GDM1 (cell line): ENCODE results near the gene FAF2.
"Not testable (repeated sequence)": the region's sequence is repeated elsewhere in the genome, so short reads cannot be mapped to it uniquely, and the experiment has no call there.

Experiments used
- DNase-seq: peaks from one replicate; lab custom pipeline; 2025; lab: John Stamatoyannopoulos, UW

The FAF2 gene

DNA sequence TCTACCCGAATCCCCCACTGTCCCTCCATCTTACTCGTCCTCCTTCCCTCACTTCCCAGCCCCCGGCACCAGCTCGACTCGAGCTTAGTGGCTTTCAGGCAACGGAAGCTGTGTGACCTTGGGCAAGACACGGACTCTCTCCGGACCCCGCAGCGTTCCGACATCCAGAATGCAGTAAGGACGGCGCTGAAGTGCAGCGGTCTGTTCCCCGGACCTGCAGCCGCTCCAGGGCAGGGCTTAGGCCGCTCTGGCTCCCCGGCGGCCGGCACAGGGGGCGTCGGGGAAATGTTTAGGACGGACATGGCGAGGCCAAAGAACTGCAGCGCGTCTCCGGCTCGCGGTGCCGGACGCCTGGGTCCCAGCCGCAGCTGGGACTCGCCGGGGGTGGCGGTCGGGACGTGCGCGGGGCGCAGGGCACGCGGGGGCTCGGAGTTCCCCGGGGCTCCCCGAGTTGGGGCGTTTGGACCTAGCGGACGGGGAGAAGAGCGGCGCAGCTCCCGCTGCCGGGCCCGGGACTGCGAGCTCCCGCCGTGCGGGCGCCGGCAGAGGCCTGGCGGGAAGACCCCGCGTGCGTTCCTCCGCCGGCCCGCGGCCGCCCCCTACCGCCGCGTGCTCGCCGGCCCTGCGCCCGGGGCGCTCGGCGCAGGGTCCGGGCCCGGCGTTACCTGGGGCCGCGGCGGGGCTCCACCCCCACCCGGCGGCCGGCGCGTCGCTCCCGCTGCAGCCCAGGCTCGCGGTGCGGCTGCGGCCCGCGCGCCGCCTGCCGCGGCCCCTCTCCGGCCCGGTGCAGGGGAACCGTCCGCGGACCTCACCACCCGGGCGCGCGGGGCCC lies 94.6 kb downstream of the FAF2 start:
- DNase-seq, result peak; percentile 46

DNA sequence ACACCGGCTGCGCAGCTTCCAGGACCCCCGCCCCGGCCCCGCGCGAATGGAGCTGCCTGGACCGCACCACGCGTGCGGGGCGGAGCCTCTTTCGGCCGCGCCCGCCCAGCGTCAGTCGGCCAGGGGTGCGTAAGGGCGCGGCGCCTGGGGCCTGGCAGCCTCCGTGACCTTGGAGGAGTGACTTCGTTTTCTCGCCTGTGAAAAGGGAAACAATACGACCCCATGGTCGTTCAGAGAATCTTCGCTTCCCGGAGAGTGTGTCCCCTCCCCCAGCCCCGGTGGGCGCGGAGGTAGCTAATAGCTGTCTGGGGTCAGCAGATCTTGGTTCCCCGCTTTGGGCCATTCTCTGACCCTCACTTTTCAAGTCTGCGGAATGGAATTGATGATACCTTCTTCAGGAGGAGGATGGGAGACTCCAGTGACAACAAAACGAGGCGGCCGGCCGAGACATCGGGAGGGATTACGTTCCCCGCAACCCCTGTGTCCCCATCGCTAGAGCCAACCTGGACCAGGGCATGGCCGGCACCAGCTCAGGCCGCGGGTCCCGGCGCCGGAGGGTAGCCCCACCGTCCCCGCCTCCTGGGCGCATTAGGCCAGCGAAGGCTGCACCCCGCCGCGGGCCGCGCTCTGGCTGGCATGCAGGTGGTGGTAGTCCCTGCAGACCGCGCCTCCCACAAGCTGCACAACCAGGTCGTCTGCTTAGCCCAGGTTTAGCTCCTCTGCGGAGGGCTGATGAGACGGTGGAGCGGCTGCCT lies 95.4 kb downstream of the FAF2 start:
- peak; percentile 80 for DNase-seq

DNA sequence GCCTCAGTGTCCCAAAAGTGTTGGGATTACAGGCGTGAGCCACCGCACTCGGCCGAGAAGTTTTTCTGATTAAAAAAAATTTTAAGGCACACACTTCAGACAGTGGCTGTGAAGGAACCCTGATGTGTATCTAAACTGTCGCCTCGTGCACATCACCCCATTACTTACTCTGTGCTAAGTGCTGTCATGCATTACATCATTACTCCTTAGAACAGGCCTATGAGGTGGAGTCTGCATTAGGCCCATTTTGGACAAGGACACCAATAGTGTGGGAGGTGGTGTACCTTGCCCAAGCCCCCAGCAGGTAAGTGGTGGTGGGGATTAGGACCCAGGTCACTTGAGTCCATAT lies 97.2 kb downstream of the FAF2 start:
- DNase-seq, result no peak

DNA sequence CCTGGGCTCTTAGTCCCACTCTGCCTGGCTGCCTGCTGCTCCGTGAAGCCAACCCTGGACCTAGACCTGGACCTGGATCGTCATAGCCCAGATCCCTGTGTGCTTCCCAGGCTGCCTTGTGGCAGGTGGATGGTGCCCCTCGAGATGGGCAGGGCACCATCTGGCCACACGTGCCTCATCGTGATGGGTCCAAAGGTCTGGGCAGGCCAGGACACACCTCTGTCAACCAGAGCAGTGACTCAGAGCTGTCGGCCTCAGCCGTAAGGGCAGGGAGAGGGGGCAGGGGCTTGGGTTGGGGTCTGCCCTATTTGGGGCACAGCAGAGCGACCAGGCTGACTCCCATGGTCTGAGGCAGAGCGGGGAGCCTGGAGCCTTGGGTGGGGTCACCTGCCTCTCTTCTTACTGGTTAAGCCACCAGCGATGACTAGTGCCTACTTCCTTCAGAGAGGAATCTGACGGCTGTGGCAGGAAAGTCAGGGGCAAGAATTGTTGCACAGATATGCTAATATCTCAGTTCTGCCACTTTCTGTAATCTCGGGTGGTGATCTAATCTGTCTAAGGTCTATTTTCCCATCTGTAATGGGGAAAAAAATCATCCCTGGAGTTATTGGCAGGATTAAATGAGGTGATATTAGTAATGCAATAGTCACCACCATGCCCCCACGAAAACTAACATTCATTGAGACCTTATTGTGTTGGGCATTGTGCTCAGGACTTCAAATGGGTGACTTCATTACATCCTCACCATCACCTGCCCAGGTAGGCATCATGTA lies 97.7 kb downstream of the FAF2 start:
- DNase-seq, result no peak

DNA sequence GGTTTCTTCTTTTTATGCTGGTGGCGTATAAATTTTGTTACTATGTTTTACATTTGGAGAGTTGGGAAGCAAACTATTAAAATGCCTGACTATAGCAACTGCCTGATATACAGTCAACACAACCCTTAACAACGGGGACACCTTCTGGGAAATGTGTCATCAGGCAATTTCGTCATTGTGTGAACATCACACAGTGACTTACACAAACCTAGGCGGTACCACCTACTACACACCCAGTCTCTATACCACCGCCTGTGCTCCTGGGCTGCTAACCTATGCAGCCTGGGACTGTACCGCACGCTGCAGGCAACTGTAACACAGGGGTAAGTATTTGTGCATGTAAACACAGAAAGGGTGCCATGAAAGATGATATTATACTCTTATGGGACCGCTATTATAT lies 99.6 kb downstream of the FAF2 start:
- DNase-seq, result no peak

DNA sequence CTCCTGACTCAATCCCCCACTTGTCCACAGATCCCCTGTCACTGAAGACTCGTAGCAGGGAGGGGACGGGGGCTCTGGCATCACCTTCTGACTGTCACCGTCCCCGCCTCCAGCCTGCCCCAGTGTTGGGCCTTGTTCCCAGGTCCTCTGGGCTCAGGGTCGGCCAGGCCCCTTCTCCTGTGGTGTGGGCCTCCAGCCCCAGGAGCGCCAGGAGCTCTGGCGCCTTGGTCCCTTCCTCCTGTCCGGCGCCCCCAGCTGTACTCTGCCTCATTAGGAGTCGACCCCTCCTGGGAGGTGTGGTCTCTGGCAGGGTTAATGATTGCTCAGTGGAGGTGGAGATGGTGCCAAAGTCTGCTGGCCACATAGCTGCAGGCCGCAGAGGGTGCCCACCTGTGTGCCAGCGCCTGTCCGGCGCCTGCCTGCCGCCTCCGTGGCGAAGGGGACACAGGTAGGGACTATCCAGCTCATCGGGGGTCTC lies 100.8 kb downstream of the FAF2 start, which contains the start of gene CDHR2:
TSS of gene CDHR2 (plus strand) at position 376 of the 478 bp plus-strand sequence. CDS start 16,011 bp downstream, outside the sequence.
- DNase-seq, result no peak

DNA sequence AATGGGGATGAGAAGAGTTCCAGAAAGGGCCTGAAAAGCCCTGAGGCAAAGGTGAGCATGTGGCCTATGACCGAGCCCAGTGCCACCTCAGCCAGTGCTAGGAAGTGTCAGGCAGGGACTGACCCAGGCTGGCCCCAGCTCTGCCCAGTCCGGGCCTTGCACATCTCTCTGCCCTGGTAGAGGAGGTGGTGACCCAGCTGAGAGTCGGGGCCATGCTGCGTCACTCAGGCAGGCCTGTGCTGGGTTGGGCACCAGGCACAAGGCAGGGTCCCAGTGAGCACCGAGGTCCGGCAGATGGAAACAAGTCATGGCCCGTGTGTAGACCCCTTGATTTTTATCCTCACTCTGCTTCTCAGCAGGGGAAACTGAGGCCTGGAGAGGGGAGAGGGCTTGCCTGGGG lies 101.7 kb downstream of the FAF2 start:
- no peak for DNase-seq

DNA sequence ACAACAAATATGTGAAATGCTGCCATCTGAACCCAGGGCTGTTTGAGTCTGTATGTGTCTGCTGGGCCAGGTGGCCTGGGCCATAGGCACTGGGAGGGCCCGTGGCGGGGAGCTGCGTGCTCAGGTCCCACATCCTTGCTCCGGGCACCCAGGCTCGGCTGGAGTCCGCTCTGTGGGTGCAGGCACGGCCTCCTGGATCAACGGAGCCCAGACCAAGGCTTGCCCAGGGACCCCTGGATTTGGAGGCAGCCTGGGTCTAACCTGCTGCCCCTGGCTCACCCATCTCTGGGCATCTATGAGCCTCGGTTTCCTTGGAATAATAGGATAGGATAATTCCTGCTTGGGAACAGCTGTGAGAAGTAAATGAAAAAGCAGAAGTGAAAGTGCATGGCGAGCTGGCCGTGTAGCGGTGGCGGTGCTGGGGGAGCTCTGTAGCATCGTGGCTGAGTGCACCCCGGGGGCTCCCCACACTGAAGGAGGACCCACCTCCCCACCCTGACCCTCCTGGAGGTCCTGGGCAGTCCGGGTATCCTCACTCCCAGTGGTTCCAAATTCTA lies 102.2 kb downstream of the FAF2 start:
- no peak for DNase-seq

DNA sequence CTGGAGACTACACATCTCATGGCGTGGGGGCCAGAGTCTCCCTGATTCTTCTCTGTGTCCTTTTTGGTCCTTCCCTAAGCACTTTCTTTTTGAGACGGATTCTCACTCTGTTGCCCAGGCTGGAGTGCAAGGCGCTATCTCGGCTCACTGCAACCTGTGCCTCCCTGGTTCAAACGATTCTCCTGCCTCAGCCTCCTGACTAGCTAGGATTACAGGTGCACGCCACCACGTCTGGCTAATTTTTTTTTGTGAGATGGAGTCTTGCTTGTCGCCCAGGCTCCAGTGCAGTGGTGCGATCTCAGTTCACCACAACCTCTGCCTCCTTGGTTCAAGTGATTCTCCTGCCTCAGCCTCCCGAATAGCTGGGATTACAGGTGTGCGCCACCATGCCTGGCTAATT lies 102.8 kb downstream of the FAF2 start:
- DNase-seq, result not testable (repeated sequence)

DNA sequence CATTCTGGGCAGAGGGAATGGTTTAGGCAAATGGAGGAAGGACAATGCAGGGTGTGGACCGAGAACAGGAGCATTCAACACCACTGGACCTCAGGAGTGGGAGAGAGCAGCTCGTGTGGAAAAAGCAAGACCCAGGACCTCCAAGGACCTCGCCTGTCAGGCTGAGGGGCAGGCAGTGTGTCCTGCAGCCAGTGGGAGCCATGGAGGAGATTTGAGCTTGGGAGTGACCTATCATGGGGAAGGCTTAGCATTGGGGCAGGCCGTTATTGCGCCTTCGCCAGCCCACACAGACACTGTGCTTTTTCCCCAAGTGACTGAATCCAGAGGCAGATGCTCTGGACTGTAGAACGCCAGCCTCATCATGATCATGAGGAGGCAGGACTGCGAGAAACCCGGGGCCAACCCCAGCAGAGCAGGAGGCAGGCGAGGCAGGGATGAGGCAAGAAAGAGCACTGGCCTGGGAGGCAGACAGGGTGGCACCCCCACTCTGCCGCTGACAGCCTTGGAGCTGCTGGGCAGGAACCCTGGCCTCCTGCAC lies 104.2 kb downstream of the FAF2 start:
- no peak for DNase-seq

DNA sequence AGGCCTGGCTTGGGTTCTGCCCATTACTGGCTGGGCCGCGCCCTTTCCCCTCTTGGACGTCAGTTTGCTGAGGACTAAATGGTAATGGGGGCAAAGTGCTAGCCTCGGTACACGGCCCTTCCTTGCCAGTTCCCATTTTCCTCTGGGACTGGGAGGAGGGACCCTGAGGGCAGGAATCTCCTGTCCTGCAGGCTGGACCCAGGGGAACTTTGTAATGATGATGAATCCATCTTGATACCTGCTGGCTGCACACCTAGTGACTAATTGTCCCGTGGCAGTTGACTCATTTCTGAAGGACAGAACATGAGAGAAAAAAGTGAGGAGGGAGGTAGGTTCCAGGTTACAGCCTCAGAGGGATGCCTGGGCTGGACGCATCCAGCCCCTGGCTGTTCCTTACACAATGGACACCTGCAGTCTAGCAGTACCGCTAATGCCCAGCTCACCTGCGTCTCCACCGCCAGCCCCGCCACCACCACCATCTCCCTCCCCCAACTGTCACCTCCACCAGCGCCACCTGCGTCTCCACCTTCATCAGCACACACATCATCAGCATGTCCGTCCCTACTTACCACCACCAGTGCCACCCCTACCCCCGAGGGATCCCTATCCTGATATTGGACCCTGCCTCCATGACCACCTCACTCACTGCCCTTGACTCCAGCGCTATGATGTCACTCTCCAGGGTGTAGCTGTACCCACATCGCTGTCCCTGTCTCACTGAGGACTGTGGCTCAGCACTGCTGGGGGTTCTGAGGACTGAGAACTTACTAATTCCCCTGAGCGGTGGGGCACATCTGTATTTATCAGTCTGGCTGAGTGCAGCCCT lies 105.3 kb downstream of the FAF2 start:
- DNase-seq, result no peak

DNA sequence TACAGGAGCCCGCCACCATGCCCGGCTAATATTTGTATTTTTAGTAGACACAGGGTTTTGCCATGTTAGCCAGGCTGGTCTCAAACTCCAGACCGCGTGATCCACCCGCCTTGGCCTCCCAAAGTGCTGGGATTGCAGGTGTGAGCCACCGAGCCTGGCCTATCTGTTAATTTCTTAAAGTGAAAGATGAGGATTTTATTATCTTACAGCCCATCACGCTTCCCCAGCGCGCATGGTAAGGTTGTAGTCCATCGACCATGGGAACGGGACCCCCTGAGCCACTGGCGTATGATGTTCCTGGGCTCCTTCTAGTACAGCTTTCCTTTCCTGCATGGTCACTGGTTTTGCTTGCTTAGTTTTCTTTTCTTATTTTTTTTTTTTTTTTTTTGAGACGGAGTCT lies 109.7 kb downstream of the FAF2 start:
- no peak for DNase-seq
